ENCODE results near the gene CBFA2T3.

CBFA2T3 gene

GRCh38 chr16:88872650-88873331, 104.2 kb downstream of the CBFA2T3 start:
- Mint-ChIP-seq H3K36me3 (no peaks in the 10 kb centered on the region), H3K9me3 (no peaks in the 10 kb centered on the region), H3K27me3 (peaks cover 41% of the 10 kb centered on the region), H3K4me3 (no peak overlapping the region), H3K4me1 (peaks cover 6% of the 10 kb centered on the region), H3K27ac (no peak overlapping the region)
- CTCF ChIA-PET = no interaction called here
- DNase-seq = no peak

GRCh38 chr16:88871730-88872416, 105.1 kb downstream of the CBFA2T3 start:
- CTCF ChIA-PET = interaction anchor here (0.6 kb wide), 1 partner anchor 156 kb away, joined by 3 read pairs; no protein-coding TSS in a partner anchor
- Mint-ChIP-seq H3K27me3 (peaks cover 46% of the 10 kb centered on the region), H3K27ac (no peak overlapping the region), H3K4me1 (peaks cover 6% of the 10 kb centered on the region), H3K4me3 (no peak overlapping the region), H3K36me3 (no peaks in the 10 kb centered on the region), H3K9me3 (no peaks in the 10 kb centered on the region)
- no peak for DNase-seq

- Mint-ChIP-seq H3K4me3 (no peak overlapping the region), H3K27me3 (peaks cover 48% of the 10 kb centered on the region), H3K9me3 (no peaks in the 10 kb centered on the region), H3K4me1 (peaks cover 6% of the 10 kb centered on the region), H3K27ac (no peak overlapping the region), H3K36me3 (no peaks in the 10 kb centered on the region)
- CTCF ChIA-PET = interaction anchor here (0.6 kb wide), 1 partner anchor 157 kb away, joined by 3 read pairs; no protein-coding TSS in a partner anchor
- no peak for DNase-seq
Measured at GRCh38 chr16:88871349-88871702, 105.7 kb downstream of the CBFA2T3 start.

- no peaks in the 10 kb centered on the region for H3K9me3 Mint-ChIP-seq
- H3K27ac Mint-ChIP-seq = no peak overlapping the region
- H3K4me3 Mint-ChIP-seq = no peak overlapping the region
Measured at GRCh38 chr16:88870608-88871348, 106.2 kb downstream of the CBFA2T3 start.

GRCh38 chr16:88869673-88869980, 107.4 kb downstream of the CBFA2T3 start:
- no peak for DNase-seq
- H3K36me3 Mint-ChIP-seq = no peaks in the 10 kb centered on the region
- peaks cover 6% of the 10 kb centered on the region for H3K4me1 Mint-ChIP-seq
- no peak overlapping the region for H3K27ac Mint-ChIP-seq
- peaks cover 50% of the 10 kb centered on the region for H3K27me3 Mint-ChIP-seq
- no peak overlapping the region for H3K4me3 Mint-ChIP-seq
- CTCF ChIA-PET = no interaction called here
- H3K9me3 Mint-ChIP-seq = no peaks in the 10 kb centered on the region

More at GRCh38 chr16:88870608-88871348, 106.2 kb downstream of the CBFA2T3 start:
- CTCF ChIA-PET = interaction anchor here (0.6 kb wide), 1 partner anchor 157 kb away, joined by 3 read pairs; no protein-coding TSS in a partner anchor
- no peaks in the 10 kb centered on the region for H3K36me3 Mint-ChIP-seq
- H3K4me1 Mint-ChIP-seq = peaks cover 6% of the 10 kb centered on the region
- no peak for DNase-seq
- peaks cover 50% of the 10 kb centered on the region for H3K27me3 Mint-ChIP-seq

GRCh38 chr16:88868974-88869672, 107.9 kb downstream of the CBFA2T3 start:
- Mint-ChIP-seq H3K27ac (no peak overlapping the region), H3K9me3 (no peaks in the 10 kb centered on the region), H3K4me3 (no peak overlapping the region), H3K36me3 (no peaks in the 10 kb centered on the region), H3K4me1 (peaks cover 6% of the 10 kb centered on the region), H3K27me3 (peaks cover 48% of the 10 kb centered on the region)
- DNase-seq = no peak
- CTCF ChIA-PET = interaction anchor here (1.0 kb wide), 1 partner anchor 11 kb away, joined by 5 read pairs; no protein-coding TSS in a partner anchor

- Mint-ChIP-seq H3K4me1 (peaks cover 6% of the 10 kb centered on the region), H3K36me3 (no peaks in the 10 kb centered on the region), H3K4me3 (no peak overlapping the region), H3K27ac (no peak overlapping the region), H3K9me3 (no peaks in the 10 kb centered on the region), H3K27me3 (peaks cover 44% of the 10 kb centered on the region)
- CTCF ChIA-PET = no interaction called here
- DNase-seq = no peak
Measured at GRCh38 chr16:88867581-88868246, 109.3 kb downstream of the CBFA2T3 start.

- Mint-ChIP-seq H3K27me3 (peaks cover 41% of the 10 kb centered on the region), H3K4me3 (no peak within 1 kb of the TSS), H3K27ac (no peak within 1 kb of the TSS), H3K36me3 (peaks cover 1% of the 10 kb centered on the region), H3K9me3 (no peaks in the 10 kb centered on the region), H3K4me1 (peaks cover 6% of the 10 kb centered on the region)
- CTCF ChIA-PET = interaction anchor here (0.5 to 1.2 kb wide), 2 partner anchors 9 to 79 kb away, joined by 3 read pairs; no protein-coding TSS in a partner anchor
- DNase-seq = no peak
Measured at GRCh38 chr16:88866151-88866920, 110.7 kb downstream of the CBFA2T3 start, which contains the start of gene PABPN1L. Gene PABPN1L, minus strand, starts transcription at chr16:88866660. Its CDS starts 54 bp downstream, at chr16:88866606.

- no peaks in the 10 kb centered on the region for H3K9me3 Mint-ChIP-seq
- no peak overlapping the region for H3K27ac Mint-ChIP-seq
- H3K4me1 Mint-ChIP-seq = peaks cover 3% of the 10 kb centered on the region
- CTCF ChIA-PET = interaction anchor here (0.5 to 1.2 kb wide), 2 partner anchors 8 to 79 kb away, joined by 3 read pairs; no protein-coding TSS in a partner anchor
- H3K36me3 Mint-ChIP-seq = peaks cover 6% of the 10 kb centered on the region
- DNase-seq = no peak
- peaks cover 35% of the 10 kb centered on the region for H3K27me3 Mint-ChIP-seq
- no peak overlapping the region for H3K4me3 Mint-ChIP-seq
Measured at GRCh38 chr16:88865742-88866141, 111.3 kb downstream of the CBFA2T3 start.

- no peak for DNase-seq
- H3K4me1 Mint-ChIP-seq = no peaks in the 10 kb centered on the region
- H3K4me3 Mint-ChIP-seq = no peak overlapping the region
- H3K27ac Mint-ChIP-seq = no peak overlapping the region
- H3K36me3 Mint-ChIP-seq = peaks cover 7% of the 10 kb centered on the region
- H3K27me3 Mint-ChIP-seq = peaks cover 31% of the 10 kb centered on the region
- no peaks in the 10 kb centered on the region for H3K9me3 Mint-ChIP-seq
- CTCF ChIA-PET = interaction anchor here (0.8 kb wide), 2 partner anchors 25 to 128 kb away, joined by 3 read pairs; no protein-coding TSS in a partner anchor
Measured at GRCh38 chr16:88865310-88865709, 111.7 kb downstream of the CBFA2T3 start.

- peaks cover 13% of the 10 kb centered on the region for H3K36me3 Mint-ChIP-seq
Measured at GRCh38 chr16:88864521-88864920, 112.5 kb downstream of the CBFA2T3 start.

GRCh38 chr16:88864099-88864498, 112.9 kb downstream of the CBFA2T3 start:
- no peak for DNase-seq
- no peaks in the 10 kb centered on the region for H3K9me3 Mint-ChIP-seq
- no peak overlapping the region for H3K27ac Mint-ChIP-seq
- H3K4me1 Mint-ChIP-seq = peaks cover 2% of the 10 kb centered on the region
- CTCF ChIA-PET = no interaction called here
- H3K36me3 Mint-ChIP-seq = peaks cover 13% of the 10 kb centered on the region
- H3K27me3 Mint-ChIP-seq = peaks cover 19% of the 10 kb centered on the region
- no peak overlapping the region for H3K4me3 Mint-ChIP-seq

More at GRCh38 chr16:88864521-88864920, 112.5 kb downstream of the CBFA2T3 start:
- DNase-seq = no peak
- Mint-ChIP-seq H3K27me3 (peaks cover 23% of the 10 kb centered on the region), H3K4me3 (no peak overlapping the region), H3K27ac (no peak overlapping the region), H3K4me1 (no peaks in the 10 kb centered on the region), H3K9me3 (no peaks in the 10 kb centered on the region)
- CTCF ChIA-PET = interaction anchor here (0.8 kb wide), 2 partner anchors 25 to 127 kb away, joined by 3 read pairs; no protein-coding TSS in a partner anchor

- H3K4me3 Mint-ChIP-seq = no peak overlapping the region
- H3K4me1 Mint-ChIP-seq = peaks cover 7% of the 10 kb centered on the region
- H3K9me3 Mint-ChIP-seq = no peaks in the 10 kb centered on the region
- no peak overlapping the region for H3K27ac Mint-ChIP-seq
- peaks cover 12% of the 10 kb centered on the region for H3K27me3 Mint-ChIP-seq
- CTCF ChIA-PET = no interaction called here
- H3K36me3 Mint-ChIP-seq = peaks cover 15% of the 10 kb centered on the region
- no peak for DNase-seq
Measured at GRCh38 chr16:88863426-88863825, 113.6 kb downstream of the CBFA2T3 start.

Measured in activated naive CD4-positive, alpha-beta T cell treated with anti-CD3 and anti-CD28 coated beads, Interleukin-2, amount 10 ng/mL, durations not matched to agents 7 days and 5 days (primary cell).